Thyroid gland (tissue), 4 donors: ENCODE data around the gene SLC24A3. TPM values are rescaled to one million over a fixed set of nuclear protein-coding genes. Genes with fewer than 3 reads are reported as not detected.

ENCODE experiments used
- DNase-seq, 2 donors: peaks; one replicate each; pipeline ENCODE4 v3.0.0-alpha.2; 2019
- H3K27ac ChIP-seq, 3 donors: fragments of 200-600 bp; sonication (generic); 1 replicate in 2 of 3; 2 replicates in 1 of 3; pipeline ENCODE4 v1.5.1; 2016 to 2019; ENCODE audit warnings: mild to moderate bottlenecking in 1 of 3, moderate library complexity in 1 of 3
- H3K27me3 ChIP-seq: fragments of 200-600 bp; sonication (generic); one replicate; pipeline ENCODE4 v1.5.1; 2019
- H3K36me3 ChIP-seq, 2 donors: fragments of 200-600 bp; sonication (generic); one replicate each; pipeline ENCODE4 v1.5.1; 2016 to 2019
- H3K4me1 ChIP-seq, 2 donors: fragments of 200-600 bp; sonication (generic); one replicate each; pipeline ENCODE4 v1.5.1; 2017 to 2019
- H3K4me3 ChIP-seq, 3 donors: fragments of 200-600 bp; sonication (generic); replicated peaks in 1 of 3; 1 replicate in 2 of 3; 2 replicates in 1 of 3; pipeline ENCODE4 v1.5.1; 2016; ENCODE audit warnings: mild to moderate bottlenecking in 1 of 3
- H3K9me3 ChIP-seq: fragments of 200-600 bp; sonication (generic); one replicate; pipeline ENCODE4 v1.5.1; 2017
- POLR2A ChIP-seq, 2 donors: fragments of 450-650 bp; IDR thresholded peaks; one replicate each; pipeline ENCODE4 v1.6.1; 2017; ENCODE audit warnings: antibody characterized with exemption in 2 of 2, mild to moderate bottlenecking in 2 of 2, moderate library complexity in 1 of 2
- WGBS, 2 donors: methylation state at CpG; one replicate each; pipeline ENCODE4 v1.1.5; 2017; 5-methylcytosine and 5-hydroxymethylcytosine counted together
- intact Hi-C: fragments of 100-400 bp; cut with DNase I; formaldehyde crosslinking; loops from one replicate; pipeline ENCODE4 v1.15.1; 2023
- total RNA-seq, 4 donors: library from RNA; depleted of rRNA; stranded (reverse); fragments of >200 nt; gene quantifications; one replicate each; pipeline ENCODE4 v1.2.3, GENCODE V29; 2016
- TF ChIP-seq, protein P1 (sequence below), 6 experiments: fragments of 200-600 bp in 3 of 6; fragments of 450-650 bp in 3 of 6; sonication (generic) in 3 of 6; IDR thresholded peaks; one replicate each; pipeline ENCODE4 v1.5.1; 2016 to 2019; ENCODE audit warnings: antibody characterized with exemption in 6 of 6, mild to moderate bottlenecking in 2 of 6, inconsistent platforms in 1 of 6, moderate library complexity in 1 of 6

The SLC24A3 gene
- total RNA-seq, 4 donors from 2014 or later, result 4.0 to 8.1 (median 6.3) TPM

DNA sequence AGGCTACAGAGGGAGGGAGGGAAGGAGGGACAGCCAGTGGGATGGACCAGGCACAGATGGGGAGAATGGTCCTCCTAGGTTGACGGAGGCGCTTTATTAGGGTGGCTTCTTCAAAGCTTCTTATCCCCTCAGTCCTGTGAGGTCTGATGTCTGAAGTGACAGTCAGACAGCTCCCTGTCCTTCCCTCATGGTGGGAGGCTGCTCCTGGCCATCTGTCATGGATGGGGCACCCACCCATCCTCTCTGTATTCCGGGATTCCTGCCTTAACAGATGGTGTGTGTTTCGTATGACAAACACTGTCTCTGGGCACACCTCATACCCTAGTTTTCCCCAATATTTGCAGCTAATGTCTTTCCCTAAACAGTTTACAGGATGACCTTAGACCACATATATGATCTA lies 553.5 kb downstream of the SLC24A3 start:
- H3K36me3 ChIP-seq, result no peaks in the 10 kb centered on the region
- H3K4me1 ChIP-seq, result peaks cover 16 to 36% of the 10 kb centered on the region in 2 donors
- no peaks in the 10 kb centered on the region for H3K9me3 ChIP-seq
- no peak overlapping the region for H3K4me3 ChIP-seq
- H3K27ac ChIP-seq, result no peak overlapping the region
- no peak for DNase-seq
- H3K27me3 ChIP-seq, result no peaks in the 10 kb centered on the region
- 92 to 94% methylated on average over 4 of the region's 4 CpGs for whole genome bisulfite sequencing, 2 donors
- intact Hi-C loops, result no loop called here
- TF ChIP-seq, protein P1, sequence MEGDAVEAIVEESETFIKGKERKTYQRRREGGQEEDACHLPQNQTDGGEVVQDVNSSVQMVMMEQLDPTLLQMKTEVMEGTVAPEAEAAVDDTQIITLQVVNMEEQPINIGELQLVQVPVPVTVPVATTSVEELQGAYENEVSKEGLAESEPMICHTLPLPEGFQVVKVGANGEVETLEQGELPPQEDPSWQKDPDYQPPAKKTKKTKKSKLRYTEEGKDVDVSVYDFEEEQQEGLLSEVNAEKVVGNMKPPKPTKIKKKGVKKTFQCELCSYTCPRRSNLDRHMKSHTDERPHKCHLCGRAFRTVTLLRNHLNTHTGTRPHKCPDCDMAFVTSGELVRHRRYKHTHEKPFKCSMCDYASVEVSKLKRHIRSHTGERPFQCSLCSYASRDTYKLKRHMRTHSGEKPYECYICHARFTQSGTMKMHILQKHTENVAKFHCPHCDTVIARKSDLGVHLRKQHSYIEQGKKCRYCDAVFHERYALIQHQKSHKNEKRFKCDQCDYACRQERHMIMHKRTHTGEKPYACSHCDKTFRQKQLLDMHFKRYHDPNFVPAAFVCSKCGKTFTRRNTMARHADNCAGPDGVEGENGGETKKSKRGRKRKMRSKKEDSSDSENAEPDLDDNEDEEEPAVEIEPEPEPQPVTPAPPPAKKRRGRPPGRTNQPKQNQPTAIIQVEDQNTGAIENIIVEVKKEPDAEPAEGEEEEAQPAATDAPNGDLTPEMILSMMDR (IDR thresholded peaks at IDR 0.05), result no peak
- TF ChIP-seq POLR2A (IDR thresholded peaks at IDR 0.05), result no peak

DNA sequence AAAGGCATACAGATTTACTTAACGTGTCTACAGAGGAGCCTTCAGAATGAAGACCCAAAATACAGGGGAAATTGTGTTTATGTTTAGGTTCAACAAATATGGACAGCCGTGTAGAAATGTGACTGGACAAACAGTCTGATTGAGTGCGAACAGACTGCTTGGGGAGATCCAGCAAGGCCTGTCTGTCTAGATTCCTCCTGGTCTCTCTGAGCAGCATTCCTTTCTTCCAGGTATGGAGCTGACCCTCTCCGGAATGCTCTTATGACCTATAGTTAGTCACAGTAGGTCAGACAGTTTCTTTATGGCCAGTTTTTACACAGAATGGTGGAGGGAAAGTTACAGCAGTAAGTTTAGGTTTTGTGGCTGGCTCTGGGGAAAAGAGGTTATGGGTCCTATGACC lies 554.6 kb downstream of the SLC24A3 start:
- peaks cover 16 to 26% of the 10 kb centered on the region in 2 donors for H3K4me1 ChIP-seq
- H3K9me3 ChIP-seq, result no peaks in the 10 kb centered on the region
- H3K4me3 ChIP-seq, result no peak overlapping the region
- no peak for DNase-seq
- intact Hi-C loops, result no loop called here
- H3K27ac ChIP-seq, result peak overlapping the region in 1 of 3 donors; percentile 11
- no peaks in the 10 kb centered on the region for H3K36me3 ChIP-seq
- TF ChIP-seq, protein P1 (IDR thresholded peaks at IDR 0.05), result no peak
- no peak for TF ChIP-seq POLR2A (IDR thresholded peaks at IDR 0.05)
- H3K27me3 ChIP-seq, result no peaks in the 10 kb centered on the region
- WGBS, 2 donors, result 29 to 53% methylated on average over 4 of the region's 4 CpGs

DNA sequence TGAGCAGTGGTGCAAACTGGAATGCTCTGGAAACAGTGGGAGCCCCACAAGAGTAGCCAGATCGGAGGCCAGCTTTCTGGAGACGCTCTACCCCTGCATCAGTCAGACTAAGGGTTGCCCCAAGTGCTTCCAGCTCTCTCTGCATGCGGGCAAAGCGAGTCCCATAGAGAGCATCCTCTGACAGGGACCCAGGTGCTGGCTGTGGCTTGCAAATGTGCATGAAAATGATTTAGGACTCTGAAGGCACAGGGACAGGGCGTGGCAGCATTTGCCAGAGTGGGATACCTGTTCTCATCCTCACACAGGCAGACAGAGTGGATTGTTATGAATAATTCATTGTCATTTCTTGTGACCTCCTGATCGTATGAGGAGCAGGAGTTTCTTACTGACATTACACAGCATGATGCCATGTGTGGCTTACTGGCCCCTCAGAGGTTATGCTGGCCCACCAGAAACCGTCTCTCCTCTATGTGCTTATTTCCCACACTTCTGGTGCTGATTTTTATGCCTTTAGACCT lies 555.9 kb downstream of the SLC24A3 start:
- Histone ChIP-seq H3K9me3 (no peaks in the 10 kb centered on the region), H3K36me3 (no peaks in the 10 kb centered on the region), H3K27me3 (no peaks in the 10 kb centered on the region), H3K4me3 (no peak overlapping the region), H3K27ac (no peak overlapping the region), H3K4me1 (peaks cover 11 to 21% of the 10 kb centered on the region in 2 donors)
- no peak for DNase-seq
- 93 to 94% methylated on average over 7 of the region's 7 CpGs for WGBS, 2 donors
- intact Hi-C loops, result no loop called here
- TF ChIP-seq, protein P1 (IDR thresholded peaks at IDR 0.05), result no peak
- TF ChIP-seq POLR2A (IDR thresholded peaks at IDR 0.05), result no peak

DNA sequence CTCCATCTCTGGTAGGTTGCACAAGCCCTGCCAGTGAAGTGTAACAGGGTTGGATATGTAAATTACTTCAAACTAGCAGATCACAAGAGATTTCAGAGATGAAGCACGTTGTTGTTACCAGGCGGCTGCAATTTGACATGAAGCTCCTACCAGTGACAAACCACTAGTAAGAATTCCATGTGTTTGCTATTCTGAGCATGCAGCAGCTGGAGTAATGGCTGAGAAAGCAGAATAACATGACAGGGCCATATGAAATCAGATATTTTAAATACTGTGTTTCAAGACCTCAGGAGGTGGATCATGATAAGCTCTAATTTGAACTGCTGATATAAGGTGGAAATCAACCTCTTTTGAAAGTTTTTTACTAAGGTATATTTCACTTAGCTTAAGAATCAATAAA lies 557.1 kb downstream of the SLC24A3 start:
- TF ChIP-seq, protein P1 (IDR thresholded peaks at IDR 0.05), result no peak
- TF ChIP-seq POLR2A (IDR thresholded peaks at IDR 0.05), result no peak
- no peaks in the 10 kb centered on the region for H3K36me3 ChIP-seq
- intact Hi-C loops, result no loop called here
- H3K27ac ChIP-seq, result no peak overlapping the region
- peaks cover 9 to 22% of the 10 kb centered on the region in 2 donors for H3K4me1 ChIP-seq
- no peaks in the 10 kb centered on the region for H3K27me3 ChIP-seq
- no peak overlapping the region for H3K4me3 ChIP-seq
- H3K9me3 ChIP-seq, result no peaks in the 10 kb centered on the region
- WGBS, 2 donors, result 91 to 92% methylated on average over 2 of the region's 2 CpGs
- no peak for DNase-seq

DNA sequence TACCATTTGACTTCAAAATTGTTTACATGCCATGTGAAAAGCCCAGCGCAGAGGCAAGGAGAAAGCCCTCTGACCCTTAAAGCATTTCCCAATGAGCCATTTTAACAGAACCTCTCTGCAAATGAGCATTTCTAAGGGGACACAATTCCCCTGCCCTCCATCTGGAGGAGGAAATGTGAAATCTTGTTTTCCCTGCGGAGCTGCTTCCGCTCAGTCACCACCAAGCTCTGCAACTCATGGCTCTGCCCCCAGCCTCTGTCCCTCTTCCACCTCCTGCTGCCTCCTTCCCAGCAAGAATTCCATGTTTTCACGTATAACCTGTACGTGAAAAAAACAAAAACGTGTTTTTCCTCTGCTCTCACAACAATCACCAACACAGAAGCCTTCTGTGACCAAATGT lies 557.9 kb downstream of the SLC24A3 start:
- Histone ChIP-seq H3K4me3 (no peak overlapping the region), H3K4me1 (peaks cover 15 to 27% of the 10 kb centered on the region in 2 donors), H3K36me3 (no peaks in the 10 kb centered on the region), H3K9me3 (no peaks in the 10 kb centered on the region), H3K27ac (no peak overlapping the region), H3K27me3 (no peaks in the 10 kb centered on the region)
- TF ChIP-seq POLR2A (IDR thresholded peaks at IDR 0.05), result no peak
- TF ChIP-seq, protein P1 (IDR thresholded peaks at IDR 0.05), result no peak
- 75 to 91% methylated on average over 6 of the region's 6 CpGs for WGBS, 2 donors
- no peak for DNase-seq
- intact Hi-C loops, result no loop called here
